ENCODE measurements around the gene DOLK.
A peak's percentile ranks its signal among the peaks of the same experiment; 100 is the strongest.

The DOLK gene

GRCh38 chr9:128898382-128898781, 49.0 kb downstream of the DOLK start:
- ChIA-PET CTCF (interaction anchor here (0.5 to 1.1 kb wide), 2 partner anchors 8 to 26 kb away, joined by 3 read pairs; no protein-coding TSS in a partner anchor), POLR2A (ENCODE audit: low non-redundant PET) (interaction anchor here (0.6 kb wide), 1 partner anchor 652 kb away, joined by 3 read pairs; no protein-coding TSS in a partner anchor)
- peak overlapping the region; percentile 99 for H3K27ac ChIP-seq
- TF ChIP-seq, protein P1, sequence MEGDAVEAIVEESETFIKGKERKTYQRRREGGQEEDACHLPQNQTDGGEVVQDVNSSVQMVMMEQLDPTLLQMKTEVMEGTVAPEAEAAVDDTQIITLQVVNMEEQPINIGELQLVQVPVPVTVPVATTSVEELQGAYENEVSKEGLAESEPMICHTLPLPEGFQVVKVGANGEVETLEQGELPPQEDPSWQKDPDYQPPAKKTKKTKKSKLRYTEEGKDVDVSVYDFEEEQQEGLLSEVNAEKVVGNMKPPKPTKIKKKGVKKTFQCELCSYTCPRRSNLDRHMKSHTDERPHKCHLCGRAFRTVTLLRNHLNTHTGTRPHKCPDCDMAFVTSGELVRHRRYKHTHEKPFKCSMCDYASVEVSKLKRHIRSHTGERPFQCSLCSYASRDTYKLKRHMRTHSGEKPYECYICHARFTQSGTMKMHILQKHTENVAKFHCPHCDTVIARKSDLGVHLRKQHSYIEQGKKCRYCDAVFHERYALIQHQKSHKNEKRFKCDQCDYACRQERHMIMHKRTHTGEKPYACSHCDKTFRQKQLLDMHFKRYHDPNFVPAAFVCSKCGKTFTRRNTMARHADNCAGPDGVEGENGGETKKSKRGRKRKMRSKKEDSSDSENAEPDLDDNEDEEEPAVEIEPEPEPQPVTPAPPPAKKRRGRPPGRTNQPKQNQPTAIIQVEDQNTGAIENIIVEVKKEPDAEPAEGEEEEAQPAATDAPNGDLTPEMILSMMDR (conservative IDR thresholded peaks at IDR 0.05; ENCODE audit: low read depth): no peak
- DNase-seq (ENCODE audit: low spot score): no peak

GRCh38 chr9:128895556-128895955, 51.8 kb downstream of the DOLK start:
- DNase-seq (ENCODE audit: low spot score): no peak
- POLR2A ChIA-PET (ENCODE audit: low non-redundant PET): no interaction called here
- TF ChIP-seq, protein P1 (conservative IDR thresholded peaks at IDR 0.05; ENCODE audit: low read depth): no peak
- CTCF ChIA-PET: interaction anchor here (0.5 to 0.7 kb wide), 3 partner anchors 16 to 860 kb away, joined by 3 read pairs; no protein-coding TSS in a partner anchor
- peak overlapping the region; percentile 72 for H3K27ac ChIP-seq
